Gastroesophageal sphincter (tissue), 3 donors: ENCODE data around the gene PSMC3.

Source experiments
- CTCF ChIP-seq, 4 experiments: fragments of 200-600 bp in 2 of 4; fragments of 450-650 bp in 2 of 4; sonication (generic) in 1 of 4; IDR thresholded peaks; one replicate each; pipeline ENCODE4 v1.5.1; 2017 to 2019; ENCODE audit warnings: antibody characterized with exemption in 4 of 4, mild to moderate bottlenecking in 2 of 4, moderate library complexity in 2 of 4
- EP300 ChIP-seq: sonication (generic); formaldehyde crosslinking; IDR thresholded peaks from one replicate; pipeline ENCODE4 v1.6.1; 2017; ENCODE audit warnings: antibody characterized with exemption, mild to moderate bottlenecking
- POLR2A ChIP-seq, 2 donors: fragments of 450-650 bp; IDR thresholded peaks; one replicate each; pipeline ENCODE4 v1.6.1; 2017; ENCODE audit warnings: antibody characterized with exemption in 2 of 2, mild to moderate bottlenecking in 2 of 2, moderate library complexity in 1 of 2
- POLR2AphosphoS5 ChIP-seq: sonication (generic); formaldehyde crosslinking; IDR thresholded peaks from one replicate; pipeline ENCODE4 v1.6.1; 2017; ENCODE audit warnings: antibody characterized with exemption

- TF ChIP-seq CTCF (IDR thresholded peaks at IDR 0.05) (no peak), POLR2A (IDR thresholded peaks at IDR 0.05) (no peak), POLR2AphosphoS5 (no peak), EP300 (no peak)
Measured at GRCh38 chr11:47396049-47396320, 30.3 kb downstream of the PSMC3 start.
